ENCODE results near the gene SYCP2.
A peak's percentile ranks its signal among the peaks of the same experiment; 100 is the strongest.
"Not testable (repeated sequence)": the region's sequence is repeated elsewhere in the genome, so short reads cannot be mapped to it uniquely, and the experiment has no call there.

Gene SYCP2

GRCh38 chr20:59933296-59933848, at the start of gene SYCP2:
Gene SYCP2 (minus strand): TSS chr20:59933637. CDS start chr20:59922413, 11,224 bp downstream.
- no peaks in the 10 kb centered on the region for H3K9me3 Mint-ChIP-seq
- peak; percentile 54 to 77 for ATAC-seq (replicated peaks)
- peak within 1 kb of the TSS; percentile 67 for H3K27ac Mint-ChIP-seq
- H3K36me3 Mint-ChIP-seq: peaks cover 0 to 7% of the 10 kb centered on the region in 2 donors
- no peak for DNase-seq
- peak within 1 kb of the TSS; percentile 86 to 91 for H3K4me3 Mint-ChIP-seq
- H3K4me1 Mint-ChIP-seq: peaks cover 1 to 4% of the 10 kb centered on the region in 2 donors
- H3K27me3 Mint-ChIP-seq: peaks cover 0 to 4% of the 10 kb centered on the region in 2 donors

- H3K36me3 Mint-ChIP-seq: peaks cover 1 to 11% of the 10 kb centered on the region in 2 donors
- DNase-seq (no peak), ATAC-seq (replicated peaks) (no peak)
- no peak overlapping the region for H3K27ac Mint-ChIP-seq
- H3K4me1 Mint-ChIP-seq: peaks cover 4 to 11% of the 10 kb centered on the region in 2 donors
- no peaks in the 10 kb centered on the region for H3K9me3 Mint-ChIP-seq
- H3K4me3 Mint-ChIP-seq: no peak overlapping the region
- H3K27me3 Mint-ChIP-seq: no peaks in the 10 kb centered on the region
These were observed 49.6 kb upstream of the SYCP2 start for GRCh38 chr20:59983076-59983475.

GRCh38 chr20:59977086-59977485, 43.6 kb upstream of the SYCP2 start:
- Mint-ChIP-seq H3K9me3 (no peaks in the 10 kb centered on the region), H3K4me1 (no peaks in the 10 kb centered on the region), H3K27me3 (no peaks in the 10 kb centered on the region), H3K27ac (no peak overlapping the region), H3K36me3 (peaks cover 5 to 6% of the 10 kb centered on the region in 2 donors), H3K4me3 (no peak overlapping the region)
- DNase-seq: no peak
- ATAC-seq (replicated peaks): no peak

- H3K9me3 Mint-ChIP-seq: no peaks in the 10 kb centered on the region
- ATAC-seq (replicated peaks) (no peak), DNase-seq (no peak)
- H3K27ac Mint-ChIP-seq: no peak overlapping the region
- no peaks in the 10 kb centered on the region for H3K4me1 Mint-ChIP-seq
- H3K27me3 Mint-ChIP-seq: no peaks in the 10 kb centered on the region
- no peak overlapping the region for H3K4me3 Mint-ChIP-seq
- peaks cover 3 to 6% of the 10 kb centered on the region in 2 donors for H3K36me3 Mint-ChIP-seq
These were observed 42.8 kb upstream of the SYCP2 start for GRCh38 chr20:59976156-59976782.

GRCh38 chr20:59972037-59972801, 38.8 kb upstream of the SYCP2 start:
- H3K9me3 Mint-ChIP-seq: no peaks in the 10 kb centered on the region
- H3K4me1 Mint-ChIP-seq: no peaks in the 10 kb centered on the region
- peaks cover 3 to 6% of the 10 kb centered on the region in 2 donors for H3K36me3 Mint-ChIP-seq
- H3K27me3 Mint-ChIP-seq: peaks cover 0 to 6% of the 10 kb centered on the region in 2 donors
- DNase-seq (no peak), ATAC-seq (replicated peaks) (no peak)
- no peak overlapping the region for H3K27ac Mint-ChIP-seq
- H3K4me3 Mint-ChIP-seq: no peak overlapping the region

GRCh38 chr20:59971428-59971827, 38.0 kb upstream of the SYCP2 start:
- H3K4me1 Mint-ChIP-seq: no peaks in the 10 kb centered on the region
- no peak for DNase-seq
- H3K9me3 Mint-ChIP-seq: no peaks in the 10 kb centered on the region
- H3K27ac Mint-ChIP-seq: no peak overlapping the region
- peaks cover 3 to 6% of the 10 kb centered on the region in 2 donors for H3K36me3 Mint-ChIP-seq
- ATAC-seq (replicated peaks): no peak
- H3K27me3 Mint-ChIP-seq: peaks cover 0 to 6% of the 10 kb centered on the region in 2 donors
- no peak overlapping the region for H3K4me3 Mint-ChIP-seq

GRCh38 chr20:59966428-59966827, 33.0 kb upstream of the SYCP2 start:
- Mint-ChIP-seq H3K9me3 (no peaks in the 10 kb centered on the region), H3K27ac (no peak overlapping the region), H3K27me3 (peaks cover 0 to 6% of the 10 kb centered on the region in 2 donors), H3K4me1 (no peaks in the 10 kb centered on the region), H3K4me3 (no peak overlapping the region), H3K36me3 (peaks cover 0 to 4% of the 10 kb centered on the region in 2 donors)
- ATAC-seq (replicated peaks) (no peak), DNase-seq (no peak)

- H3K27me3 Mint-ChIP-seq: no peaks in the 10 kb centered on the region
- peaks cover 8 to 25% of the 10 kb centered on the region in 2 donors for H3K36me3 Mint-ChIP-seq
- H3K27ac Mint-ChIP-seq: no peak overlapping the region
- DNase-seq: no peak
- H3K4me3 Mint-ChIP-seq: no peak overlapping the region
- H3K4me1 Mint-ChIP-seq: no peaks in the 10 kb centered on the region
- ATAC-seq (replicated peaks): no peak
- no peaks in the 10 kb centered on the region for H3K9me3 Mint-ChIP-seq
These were observed 28.7 kb upstream of the SYCP2 start for GRCh38 chr20:59962155-59962554.

GRCh38 chr20:59961423-59961822, 28.0 kb upstream of the SYCP2 start:
- Mint-ChIP-seq H3K4me3 (no peak overlapping the region), H3K27me3 (no peaks in the 10 kb centered on the region), H3K27ac (no peak overlapping the region), H3K4me1 (no peaks in the 10 kb centered on the region), H3K9me3 (no peaks in the 10 kb centered on the region), H3K36me3 (peaks cover 8 to 25% of the 10 kb centered on the region in 2 donors)
- no peak for ATAC-seq (replicated peaks)
- no peak for DNase-seq

GRCh38 chr20:59958626-59959025, 25.2 kb upstream of the SYCP2 start:
- no peak for ATAC-seq (replicated peaks)
- Mint-ChIP-seq H3K4me1 (no peaks in the 10 kb centered on the region), H3K27me3 (no peaks in the 10 kb centered on the region)

GRCh38 chr20:59958123-59958522, 24.7 kb upstream of the SYCP2 start, which contains the start of gene CDH26:
Gene CDH26 (plus strand): TSS chr20:59958423. CDS start chr20:59958727, 304 bp downstream.
- H3K4me3 Mint-ChIP-seq: no peak within 1 kb of the TSS
- no peaks in the 10 kb centered on the region for H3K4me1 Mint-ChIP-seq
- no peak within 1 kb of the TSS for H3K27ac Mint-ChIP-seq
- DNase-seq (no peak), ATAC-seq (replicated peaks) (no peak)
- H3K9me3 Mint-ChIP-seq: no peaks in the 10 kb centered on the region
- H3K36me3 Mint-ChIP-seq: peaks cover 8 to 25% of the 10 kb centered on the region in 2 donors
- H3K27me3 Mint-ChIP-seq: no peaks in the 10 kb centered on the region

More at GRCh38 chr20:59958626-59959025, 25.2 kb upstream of the SYCP2 start:
- Mint-ChIP-seq H3K4me3 (no peak overlapping the region), H3K9me3 (no peaks in the 10 kb centered on the region), H3K36me3 (peaks cover 8 to 25% of the 10 kb centered on the region in 2 donors), H3K27ac (no peak overlapping the region)
- no peak for DNase-seq

GRCh38 chr20:59957568-59957967, 24.1 kb upstream of the SYCP2 start:
- not testable (repeated sequence) for H3K27ac Mint-ChIP-seq; H3K27me3 Mint-ChIP-seq; H3K4me1 Mint-ChIP-seq; DNase-seq; ATAC-seq (replicated peaks); H3K4me3 Mint-ChIP-seq; H3K9me3 Mint-ChIP-seq
- H3K36me3 Mint-ChIP-seq: peaks cover 8 to 26% of the 10 kb centered on the region in 2 donors

- no peaks in the 10 kb centered on the region for H3K27me3 Mint-ChIP-seq
- H3K9me3 Mint-ChIP-seq: no peaks in the 10 kb centered on the region
- ATAC-seq (replicated peaks) (peak in 1 of 2 donors; percentile 31), DNase-seq (no peak)
- H3K4me3 Mint-ChIP-seq: no peak overlapping the region
- peaks cover 12 to 23% of the 10 kb centered on the region in 2 donors for H3K36me3 Mint-ChIP-seq
- no peak overlapping the region for H3K27ac Mint-ChIP-seq
- H3K4me1 Mint-ChIP-seq: peaks cover 0 to 11% of the 10 kb centered on the region in 2 donors
These were observed 21.8 kb upstream of the SYCP2 start for GRCh38 chr20:59955131-59955796.

- H3K27ac Mint-ChIP-seq: no peak overlapping the region
- DNase-seq (no peak), ATAC-seq (replicated peaks) (no peak)
- H3K27me3 Mint-ChIP-seq: no peaks in the 10 kb centered on the region
- H3K9me3 Mint-ChIP-seq: no peaks in the 10 kb centered on the region
- no peak overlapping the region for H3K4me3 Mint-ChIP-seq
- H3K36me3 Mint-ChIP-seq: peaks cover 11 to 18% of the 10 kb centered on the region in 2 donors
- H3K4me1 Mint-ChIP-seq: peaks cover 0 to 11% of the 10 kb centered on the region in 2 donors
These were observed 21.3 kb upstream of the SYCP2 start for GRCh38 chr20:59954718-59955117.
